Ramos (cell line): Measurements from ENCODE around the gene PAQR3.

ENCODE experiments used
- in situ Hi-C: fragments of 300-500 bp; cut with MboI; formaldehyde crosslinking; loops from one replicate; pipeline ENCODE4 v1.14.3; 2022; ENCODE audit warnings: low sequenced_read_pairs; ENCODE audit not compliant: unreplicated experiment

PAQR3 gene, protein sequence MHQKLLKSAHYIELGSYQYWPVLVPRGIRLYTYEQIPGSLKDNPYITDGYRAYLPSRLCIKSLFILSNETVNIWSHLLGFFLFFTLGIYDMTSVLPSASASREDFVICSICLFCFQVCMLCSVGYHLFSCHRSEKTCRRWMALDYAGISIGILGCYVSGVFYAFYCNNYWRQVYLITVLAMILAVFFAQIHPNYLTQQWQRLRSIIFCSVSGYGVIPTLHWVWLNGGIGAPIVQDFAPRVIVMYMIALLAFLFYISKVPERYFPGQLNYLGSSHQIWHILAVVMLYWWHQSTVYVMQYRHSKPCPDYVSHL

DNA sequence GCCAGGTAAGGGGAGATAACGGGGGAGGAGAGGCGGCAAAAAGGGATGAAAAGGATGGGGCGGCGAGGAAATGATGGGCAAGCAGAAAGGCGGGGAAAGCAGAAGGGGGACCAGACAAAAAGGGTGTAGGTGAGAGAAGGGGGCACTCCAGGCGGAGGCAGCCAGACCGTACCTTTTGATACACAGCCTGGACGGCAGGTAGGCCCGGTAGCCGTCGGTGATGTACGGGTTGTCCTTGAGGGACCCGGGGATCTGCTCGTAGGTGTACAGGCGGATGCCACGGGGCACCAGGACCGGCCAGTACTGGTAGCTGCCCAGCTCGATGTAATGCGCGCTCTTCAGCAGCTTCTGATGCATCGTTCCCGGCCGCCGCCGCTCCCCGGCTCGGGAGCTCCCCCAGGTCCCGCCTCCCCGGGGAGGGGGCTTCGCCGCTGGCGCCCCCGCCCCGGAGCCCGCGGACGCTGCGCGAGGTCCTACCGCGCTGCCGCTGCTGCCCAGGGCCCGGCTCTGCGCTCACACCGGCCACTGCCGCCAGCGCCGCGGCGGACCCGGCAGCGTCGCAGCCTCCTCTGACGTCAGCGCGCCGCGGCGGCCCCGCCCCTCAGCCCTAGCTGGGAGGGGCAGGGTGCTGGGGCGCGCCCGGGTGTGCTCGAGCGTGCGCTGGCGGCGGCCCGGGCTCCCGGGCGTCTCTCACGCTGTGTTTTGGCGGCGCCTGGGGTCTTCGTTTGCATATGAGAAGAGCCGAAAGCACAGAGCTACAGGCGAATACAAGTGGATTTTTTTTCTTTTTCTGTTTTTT is at the start of gene PAQR3:
TSS of gene PAQR3 (minus strand) at position 571 of the 799 bp plus-strand sequence. CDS start at position 357, 214 bp downstream.
- in situ Hi-C loops, result no loop called here

GRCh38 chr4:78987683-78988082 is 48.4 kb upstream of the PAQR3 start:
- in situ Hi-C loops, result no loop called here

GRCh38 chr4:78984593-78984992 is 45.4 kb upstream of the PAQR3 start:
- in situ Hi-C loops, result no loop called here

DNA sequence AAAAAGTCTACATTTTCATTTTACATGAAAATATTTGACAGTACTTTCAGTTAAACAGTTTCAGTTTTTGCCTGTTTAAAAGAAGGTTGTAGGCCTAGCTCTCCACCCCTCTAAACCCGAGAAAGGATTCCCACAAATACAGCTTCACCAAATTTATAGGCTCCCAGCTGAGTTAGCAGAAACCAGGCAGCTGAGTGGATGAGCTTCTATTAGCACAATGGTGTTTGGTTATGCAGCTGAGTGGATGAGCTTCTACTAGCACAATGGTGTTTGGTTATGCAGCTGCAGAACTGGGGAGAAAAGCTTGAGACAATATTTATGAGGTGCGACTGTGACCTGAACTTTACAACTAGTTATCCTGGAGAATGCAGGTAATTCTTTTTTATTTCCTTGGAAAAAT is 36.6 kb upstream of the PAQR3 start:
- in situ Hi-C loops, result no loop called here

DNA sequence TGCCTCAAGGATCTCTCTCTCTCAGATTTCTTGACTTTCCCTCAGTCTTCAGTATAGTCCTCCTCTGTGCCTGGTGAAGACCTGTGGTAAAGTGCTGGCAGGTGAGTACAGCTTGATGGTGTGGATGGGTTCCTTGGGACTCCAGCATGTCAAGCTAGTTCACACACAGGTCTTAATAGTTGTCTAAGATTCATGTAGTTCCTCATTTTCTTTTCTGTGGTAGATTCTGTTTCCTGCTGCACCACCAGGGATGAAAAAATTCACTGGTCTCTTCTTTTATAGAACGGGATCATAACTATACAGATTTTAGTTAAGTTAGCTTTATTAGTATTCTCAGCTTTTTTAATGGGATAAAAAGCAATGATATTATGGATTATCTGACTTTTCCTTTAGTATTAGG is 32.5 kb upstream of the PAQR3 start:
- in situ Hi-C loops, result loop anchor here (25.0 kb wide), 1 partner anchor 1241 kb away; no protein-coding TSS in a partner anchor

- in situ Hi-C loops, result loop anchor here (25.0 kb wide), 1 partner anchor 1241 kb away; no protein-coding TSS in a partner anchor
Measured at GRCh38 chr4:78971326-78971725, 32.1 kb upstream of the PAQR3 start.

DNA sequence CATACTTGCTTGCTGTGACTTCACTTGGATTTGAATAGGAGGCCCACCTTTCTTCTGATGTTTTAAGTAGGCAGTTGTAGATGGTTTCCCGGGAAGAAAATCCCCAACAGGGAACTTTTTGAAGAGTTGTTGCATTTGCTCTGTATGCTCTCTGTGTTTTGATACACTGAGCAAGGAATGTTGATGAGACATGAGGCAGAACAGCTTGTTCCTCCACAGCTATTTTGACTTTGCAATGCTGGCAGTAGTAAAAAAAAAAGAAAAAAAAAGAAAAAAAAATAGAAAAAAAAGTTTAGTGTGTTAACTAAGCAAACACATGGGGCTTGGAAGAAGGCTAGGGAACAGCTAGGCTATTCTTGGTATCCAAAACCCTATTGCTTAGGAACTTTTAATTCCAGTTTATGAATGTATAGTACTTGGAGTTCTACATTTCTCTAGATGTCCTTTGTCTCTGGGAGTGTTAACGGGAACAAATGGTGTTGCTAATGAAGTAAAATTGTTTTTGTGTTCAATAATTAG is 23.4 kb upstream of the PAQR3 start:
- in situ Hi-C loops, result loop anchor here (25.0 kb wide), 1 partner anchor 1250 kb away; no protein-coding TSS in a partner anchor

GRCh38 chr4:78960926-78961325 is 21.7 kb upstream of the PAQR3 start:
- in situ Hi-C loops, result loop anchor here (25.0 kb wide), 1 partner anchor 1251 kb away; no protein-coding TSS in a partner anchor

DNA sequence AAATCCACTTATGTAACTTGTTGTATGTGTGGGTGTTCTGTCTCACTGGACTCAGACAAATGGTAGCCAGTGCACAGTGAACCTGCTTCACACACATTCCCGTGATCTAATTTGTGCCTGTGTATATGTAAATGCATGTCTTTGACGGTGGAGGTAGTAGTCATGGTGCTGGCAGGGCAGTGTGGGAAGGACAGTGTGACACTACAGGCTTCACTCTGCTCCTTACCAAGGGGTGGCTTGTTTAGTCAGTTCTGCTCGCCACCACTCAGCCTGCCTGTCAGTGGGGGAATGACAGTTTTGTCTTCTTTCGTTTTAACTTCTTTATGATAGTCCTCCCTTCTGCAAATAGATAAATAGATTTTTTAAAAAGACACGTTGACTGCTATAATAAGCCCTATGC is 17.7 kb upstream of the PAQR3 start:
- in situ Hi-C loops, result loop anchor here (25.0 kb wide), 1 partner anchor 1255 kb away; no protein-coding TSS in a partner anchor

DNA sequence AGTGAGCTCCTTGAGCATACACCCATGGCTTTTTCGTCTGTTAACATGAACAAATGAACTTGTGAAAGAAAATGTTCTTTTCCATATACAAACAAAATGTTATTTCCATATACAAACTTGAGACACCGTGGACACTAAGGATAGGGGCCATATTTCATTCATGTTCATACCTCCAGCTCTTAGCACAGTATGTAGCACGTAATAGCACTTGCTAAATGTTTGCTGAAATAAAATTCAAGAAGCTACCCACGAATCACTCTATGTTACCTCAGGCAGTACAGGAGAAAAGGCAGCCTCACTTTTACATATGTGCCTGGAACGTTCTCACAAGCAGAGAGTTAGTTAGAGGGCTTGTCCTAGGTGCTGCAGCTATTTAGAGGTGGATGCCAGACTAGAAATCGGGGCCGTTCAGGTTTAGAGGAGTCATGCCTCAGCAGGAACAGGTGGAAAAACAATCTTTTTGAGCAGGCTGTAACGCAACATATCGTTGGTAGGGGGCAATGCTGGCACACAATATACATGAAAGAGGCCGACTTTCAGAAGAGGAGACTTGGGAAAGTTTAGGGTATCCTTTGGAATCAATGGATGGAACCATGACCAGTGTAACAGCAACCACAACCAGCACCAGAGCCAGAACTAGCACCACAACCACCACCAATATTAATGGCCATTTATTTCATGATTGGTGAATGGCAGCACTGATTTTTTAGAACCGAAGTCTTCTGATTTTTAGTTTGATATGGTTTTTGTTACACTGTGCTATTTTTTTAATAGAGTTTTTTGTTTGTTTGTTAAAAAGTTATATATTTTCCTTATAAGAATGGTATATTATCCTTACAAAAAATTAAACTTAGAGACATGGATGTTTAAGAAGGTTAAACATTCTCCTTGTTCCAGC is 14.8 kb upstream of the PAQR3 start:
- in situ Hi-C loops, result loop anchor here (25.0 kb wide), 1 partner anchor 1258 kb away; no protein-coding TSS in a partner anchor

- in situ Hi-C loops, result loop anchor here (25.0 kb wide), 1 partner anchor 1259 kb away; no protein-coding TSS in a partner anchor
Measured at GRCh38 chr4:78953231-78953630, 14.0 kb upstream of the PAQR3 start.

DNA sequence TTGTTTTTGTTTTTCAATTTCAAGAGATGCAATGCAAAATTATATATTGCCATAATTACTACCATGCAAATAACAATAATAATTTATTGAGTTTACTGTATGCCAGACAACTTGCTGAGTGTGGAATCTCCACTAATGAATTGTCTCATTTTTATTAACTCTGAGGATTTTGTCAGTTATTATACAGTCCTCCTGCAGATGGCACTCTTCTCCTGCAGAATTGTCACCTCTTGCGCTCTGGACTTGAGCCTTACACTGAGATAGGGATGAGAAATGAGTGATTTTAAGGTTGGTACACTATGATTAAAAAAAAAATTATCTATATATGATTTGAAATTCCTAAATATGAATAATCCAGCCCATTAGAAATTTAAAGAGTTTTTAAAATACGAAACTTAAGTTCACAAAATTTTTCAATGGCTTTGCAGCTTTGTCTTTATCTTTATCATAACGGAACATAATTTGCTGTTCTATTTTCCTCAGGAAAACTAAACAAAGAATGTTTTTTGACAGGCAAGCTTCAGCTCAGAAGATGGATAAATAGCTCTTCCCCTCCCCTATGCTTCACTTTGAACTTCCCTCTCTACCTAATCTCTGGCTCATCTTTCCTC is 12.7 kb upstream of the PAQR3 start:
- in situ Hi-C loops, result loop anchor here (25.0 kb wide), 1 partner anchor 1260 kb away; no protein-coding TSS in a partner anchor

DNA sequence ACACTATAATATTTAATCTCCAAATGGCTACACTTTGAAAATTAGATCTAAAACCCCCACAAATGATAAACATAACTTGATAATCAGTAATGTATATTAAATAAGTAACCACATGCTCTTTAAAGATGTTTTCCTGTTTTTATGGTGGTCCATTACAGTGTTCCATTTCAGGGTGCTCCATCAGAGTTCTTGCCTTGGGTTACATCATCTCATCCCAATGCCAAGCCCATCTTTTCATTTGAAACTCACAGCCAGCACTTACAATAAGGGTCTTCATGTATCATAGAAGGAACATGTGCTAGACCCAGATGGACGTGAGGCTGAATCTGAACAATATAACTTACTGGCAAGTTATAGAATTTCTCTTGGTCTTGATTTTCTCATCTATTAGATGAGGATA is 10.5 kb upstream of the PAQR3 start:
- in situ Hi-C loops, result loop anchor here (25.0 kb wide), 1 partner anchor 1263 kb away; no protein-coding TSS in a partner anchor

GRCh38 chr4:78945651-78946179 is 6.5 kb upstream of the PAQR3 start:
- in situ Hi-C loops, result no loop called here

GRCh38 chr4:78944381-78944780 is 5.1 kb upstream of the PAQR3 start:
- in situ Hi-C loops, result no loop called here

GRCh38 chr4:78940752-78941151 is 1.5 kb upstream of the PAQR3 start:
- in situ Hi-C loops, result no loop called here

DNA sequence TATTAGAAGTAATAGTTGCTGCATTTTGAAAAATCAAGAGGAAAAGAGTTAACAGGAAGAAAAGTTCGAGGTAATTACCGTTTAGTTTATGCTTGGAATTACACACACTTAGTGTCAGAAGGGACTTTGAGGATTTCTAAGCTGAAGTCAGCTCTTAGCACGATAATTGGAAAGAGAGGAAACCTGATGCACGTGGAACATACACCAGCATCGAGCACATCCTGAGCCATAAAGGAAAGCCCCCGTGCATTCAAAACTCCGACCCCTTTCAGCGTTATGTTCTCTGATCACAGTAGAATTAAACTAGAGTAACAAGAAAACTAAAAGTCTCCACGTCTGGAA is 400 bp upstream of the PAQR3 start:
- in situ Hi-C loops, result no loop called here

DNA sequence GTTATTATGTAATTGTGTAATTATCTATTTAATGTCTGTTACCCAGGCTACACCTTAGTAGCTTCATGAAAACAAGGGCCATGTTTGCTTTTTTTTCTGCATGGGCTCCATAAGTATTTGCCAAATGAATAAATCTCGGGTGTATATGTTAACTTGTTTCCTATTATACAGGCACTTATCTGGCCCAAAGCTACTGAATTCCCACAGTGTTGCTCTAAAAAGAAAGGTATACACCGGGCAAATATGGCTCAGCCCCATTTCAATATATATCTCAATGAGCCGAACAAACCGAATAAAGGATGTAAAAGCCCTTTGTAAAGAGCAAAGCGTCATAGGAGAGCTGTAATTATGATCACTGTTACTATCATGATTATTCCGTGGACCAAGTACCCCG is 767 bp downstream of the PAQR3 start:
- in situ Hi-C loops, result no loop called here

- in situ Hi-C loops, result no loop called here
Measured at GRCh38 chr4:78937837-78938236, 1.4 kb downstream of the PAQR3 start.
